Cerebellar nuclear complex (tissue), 1 donor: Measurements from ENCODE around the gene PXDN.

Experiments
- DNase-seq, 2 experiments: peaks; one replicate each; lab custom pipeline; 2025; lab: John Stamatoyannopoulos, UW

Gene PXDN

DNA sequence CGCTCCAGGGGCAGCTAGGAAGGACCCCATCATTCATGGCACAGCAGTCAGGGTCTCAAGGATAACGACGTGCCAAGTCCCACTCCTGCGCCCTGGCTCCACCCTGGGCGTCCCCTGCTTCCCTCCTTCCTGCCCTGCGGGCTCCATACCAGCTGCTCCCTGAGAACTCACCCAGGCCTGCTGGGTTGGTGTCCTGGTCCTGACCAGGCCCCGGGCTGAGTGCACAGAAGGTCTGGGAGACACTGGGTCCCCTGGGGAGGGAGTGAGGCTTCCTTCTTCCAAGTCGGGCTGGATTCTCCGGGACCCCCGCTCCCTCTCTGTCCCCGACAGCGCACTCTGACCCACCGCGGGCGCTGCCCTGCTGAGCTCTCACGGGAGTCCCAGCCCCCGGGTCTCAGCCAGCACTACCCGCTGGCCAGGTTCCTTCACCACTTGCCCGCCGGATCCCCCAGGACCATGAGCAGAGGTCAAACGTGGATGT, 160.2 kb downstream of the PXDN start:
- DNase-seq, result no peak

DNA sequence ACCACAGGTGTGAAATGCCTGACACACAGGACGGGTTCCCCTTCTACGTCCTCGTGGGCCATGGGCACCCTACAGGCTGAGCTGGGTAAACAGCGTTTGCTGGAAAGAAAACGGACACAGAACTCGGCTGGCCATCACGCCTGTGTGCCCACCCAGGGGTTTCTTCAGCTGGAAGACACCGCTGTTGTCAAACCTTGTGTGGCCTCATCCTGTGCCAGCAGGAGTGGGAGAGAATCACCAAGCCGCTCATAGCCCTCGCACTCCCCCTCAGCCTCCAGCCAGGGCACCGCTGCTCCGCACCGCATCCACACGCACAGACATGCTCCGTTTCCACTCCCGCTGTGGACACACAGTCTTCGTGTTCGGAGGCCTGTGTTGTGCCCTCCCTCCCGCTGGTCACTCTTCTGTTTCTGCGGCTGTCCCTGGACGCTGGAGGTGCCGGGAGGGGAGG, 161.4 kb downstream of the PXDN start:
- DNase-seq, result no peak

DNA sequence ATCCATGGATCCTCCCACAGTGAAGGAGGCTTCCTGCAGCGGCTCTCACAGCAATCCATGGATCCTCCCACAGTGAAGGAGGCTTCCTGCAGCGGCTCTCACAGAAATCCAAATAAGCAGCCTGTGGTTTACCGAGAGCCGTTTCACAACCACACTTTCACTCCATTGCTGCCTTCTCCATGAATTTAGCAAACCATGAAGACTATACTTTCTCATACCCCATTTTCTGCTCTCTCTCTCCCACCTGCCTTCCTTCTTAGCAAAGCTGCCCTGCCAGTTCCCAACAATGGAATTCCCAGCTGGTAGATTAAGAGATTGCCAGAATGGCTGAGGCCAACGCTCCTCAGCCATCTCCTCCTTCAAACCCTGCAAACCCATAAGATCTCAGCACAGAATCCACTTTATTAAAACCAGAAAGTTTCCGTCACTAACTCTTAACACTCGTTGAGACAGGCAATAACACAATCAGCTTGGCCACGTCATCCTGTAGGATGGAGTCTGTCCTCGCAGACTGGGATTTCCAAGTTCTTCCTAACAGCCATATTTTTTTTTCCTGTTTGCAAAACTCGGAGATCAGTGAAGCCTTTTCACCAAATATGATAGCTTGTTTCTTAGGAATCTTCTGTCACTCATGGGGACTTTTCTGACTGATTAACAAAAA, 162.2 kb downstream of the PXDN start:
- no peak for DNase-seq
